ENCODE data around the gene FAM219A.
A peak's percentile ranks its signal among the peaks of the same experiment; 100 is the strongest.

DNA sequence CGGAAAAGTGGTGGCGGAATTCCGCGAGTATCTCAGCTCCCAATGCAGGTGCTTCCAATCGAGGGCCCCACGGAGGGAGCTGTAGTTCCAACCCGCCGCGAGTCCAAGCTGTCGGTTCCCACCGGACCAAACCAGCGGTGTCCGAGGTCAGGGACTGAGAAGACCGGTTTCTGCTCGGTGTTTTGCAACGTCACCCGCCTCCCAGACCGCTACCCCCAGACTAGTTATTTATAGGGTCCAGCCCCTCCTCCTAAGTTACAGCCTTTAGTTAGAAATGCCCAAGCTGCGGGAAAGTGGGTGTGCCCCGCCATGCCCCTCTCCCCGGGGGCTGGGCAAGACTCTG is 81.0 kb downstream of the FAM219A start:
- TF ChIP-seq, protein P1, sequence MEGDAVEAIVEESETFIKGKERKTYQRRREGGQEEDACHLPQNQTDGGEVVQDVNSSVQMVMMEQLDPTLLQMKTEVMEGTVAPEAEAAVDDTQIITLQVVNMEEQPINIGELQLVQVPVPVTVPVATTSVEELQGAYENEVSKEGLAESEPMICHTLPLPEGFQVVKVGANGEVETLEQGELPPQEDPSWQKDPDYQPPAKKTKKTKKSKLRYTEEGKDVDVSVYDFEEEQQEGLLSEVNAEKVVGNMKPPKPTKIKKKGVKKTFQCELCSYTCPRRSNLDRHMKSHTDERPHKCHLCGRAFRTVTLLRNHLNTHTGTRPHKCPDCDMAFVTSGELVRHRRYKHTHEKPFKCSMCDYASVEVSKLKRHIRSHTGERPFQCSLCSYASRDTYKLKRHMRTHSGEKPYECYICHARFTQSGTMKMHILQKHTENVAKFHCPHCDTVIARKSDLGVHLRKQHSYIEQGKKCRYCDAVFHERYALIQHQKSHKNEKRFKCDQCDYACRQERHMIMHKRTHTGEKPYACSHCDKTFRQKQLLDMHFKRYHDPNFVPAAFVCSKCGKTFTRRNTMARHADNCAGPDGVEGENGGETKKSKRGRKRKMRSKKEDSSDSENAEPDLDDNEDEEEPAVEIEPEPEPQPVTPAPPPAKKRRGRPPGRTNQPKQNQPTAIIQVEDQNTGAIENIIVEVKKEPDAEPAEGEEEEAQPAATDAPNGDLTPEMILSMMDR (IDR thresholded peaks at IDR 0.05), result no peak
- TF ChIP-seq, protein P2, sequence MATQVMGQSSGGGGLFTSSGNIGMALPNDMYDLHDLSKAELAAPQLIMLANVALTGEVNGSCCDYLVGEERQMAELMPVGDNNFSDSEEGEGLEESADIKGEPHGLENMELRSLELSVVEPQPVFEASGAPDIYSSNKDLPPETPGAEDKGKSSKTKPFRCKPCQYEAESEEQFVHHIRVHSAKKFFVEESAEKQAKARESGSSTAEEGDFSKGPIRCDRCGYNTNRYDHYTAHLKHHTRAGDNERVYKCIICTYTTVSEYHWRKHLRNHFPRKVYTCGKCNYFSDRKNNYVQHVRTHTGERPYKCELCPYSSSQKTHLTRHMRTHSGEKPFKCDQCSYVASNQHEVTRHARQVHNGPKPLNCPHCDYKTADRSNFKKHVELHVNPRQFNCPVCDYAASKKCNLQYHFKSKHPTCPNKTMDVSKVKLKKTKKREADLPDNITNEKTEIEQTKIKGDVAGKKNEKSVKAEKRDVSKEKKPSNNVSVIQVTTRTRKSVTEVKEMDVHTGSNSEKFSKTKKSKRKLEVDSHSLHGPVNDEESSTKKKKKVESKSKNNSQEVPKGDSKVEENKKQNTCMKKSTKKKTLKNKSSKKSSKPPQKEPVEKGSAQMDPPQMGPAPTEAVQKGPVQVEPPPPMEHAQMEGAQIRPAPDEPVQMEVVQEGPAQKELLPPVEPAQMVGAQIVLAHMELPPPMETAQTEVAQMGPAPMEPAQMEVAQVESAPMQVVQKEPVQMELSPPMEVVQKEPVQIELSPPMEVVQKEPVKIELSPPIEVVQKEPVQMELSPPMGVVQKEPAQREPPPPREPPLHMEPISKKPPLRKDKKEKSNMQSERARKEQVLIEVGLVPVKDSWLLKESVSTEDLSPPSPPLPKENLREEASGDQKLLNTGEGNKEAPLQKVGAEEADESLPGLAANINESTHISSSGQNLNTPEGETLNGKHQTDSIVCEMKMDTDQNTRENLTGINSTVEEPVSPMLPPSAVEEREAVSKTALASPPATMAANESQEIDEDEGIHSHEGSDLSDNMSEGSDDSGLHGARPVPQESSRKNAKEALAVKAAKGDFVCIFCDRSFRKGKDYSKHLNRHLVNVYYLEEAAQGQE (IDR thresholded peaks at IDR 0.05; ENCODE audit: insufficient read depth in 1 of 2, low read depth in 2 of 2, low read length in 1 of 2), result no peak
- TF ChIP-seq SIN3A (IDR thresholded peaks at IDR 0.05; ENCODE audit: borderline replicate concordance, insufficient read depth, low read depth, low read length), result peak; percentile 20; the same call in 1 of the 2 replicates
- TF ChIP-seq POLR2AphosphoS5 (IDR thresholded peaks at IDR 0.05; ENCODE audit: low read depth, low read length), result no peak
